ENCODE results near the gene ASB4.
"Not testable (repeated sequence)": the region's sequence is repeated elsewhere in the genome, so short reads cannot be mapped to it uniquely, and the experiment has no call there.

ASB4 gene

DNA sequence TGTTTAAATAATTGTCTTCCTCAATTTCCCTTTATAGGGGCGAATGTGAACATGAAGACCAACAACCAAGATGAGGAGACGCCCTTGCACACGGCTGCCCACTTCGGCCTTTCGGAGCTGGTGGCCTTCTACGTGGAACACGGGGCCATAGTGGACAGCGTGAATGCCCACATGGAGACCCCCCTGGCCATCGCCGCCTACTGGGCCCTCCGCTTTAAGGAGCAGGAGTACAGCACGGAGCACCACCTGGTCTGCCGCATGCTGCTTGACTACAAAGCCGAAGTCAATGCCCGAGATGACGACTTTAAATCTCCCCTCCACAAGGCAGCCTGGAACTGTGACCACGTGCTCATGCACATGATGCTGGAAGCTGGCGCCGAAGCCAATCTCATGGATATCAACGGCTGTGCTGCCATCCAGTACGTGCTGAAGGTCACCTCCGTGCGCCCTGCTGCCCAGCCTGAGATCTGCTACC lies 42.1 kb downstream of the ASB4 start:
- no peak for DNase-seq

DNA sequence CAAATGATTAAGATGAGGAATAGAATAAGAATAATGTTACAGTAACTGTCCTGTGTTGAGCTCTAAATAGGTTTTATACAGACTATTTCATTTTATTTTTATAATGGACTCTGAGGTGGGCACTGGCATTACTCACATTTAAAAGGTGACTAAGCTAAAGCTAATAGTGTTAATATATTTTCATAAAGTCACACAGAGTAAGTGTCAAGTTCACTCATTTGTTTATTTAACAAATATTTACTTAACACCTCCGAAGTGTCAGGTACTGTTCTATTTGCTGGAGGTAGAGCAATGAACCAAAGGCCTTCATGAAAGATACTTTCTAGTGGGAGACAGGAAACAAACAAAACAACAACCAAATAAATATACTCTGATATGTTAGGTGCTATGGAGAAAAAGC lies 44.0 kb downstream of the ASB4 start:
- DNase-seq, result peak; percentile 10

DNA sequence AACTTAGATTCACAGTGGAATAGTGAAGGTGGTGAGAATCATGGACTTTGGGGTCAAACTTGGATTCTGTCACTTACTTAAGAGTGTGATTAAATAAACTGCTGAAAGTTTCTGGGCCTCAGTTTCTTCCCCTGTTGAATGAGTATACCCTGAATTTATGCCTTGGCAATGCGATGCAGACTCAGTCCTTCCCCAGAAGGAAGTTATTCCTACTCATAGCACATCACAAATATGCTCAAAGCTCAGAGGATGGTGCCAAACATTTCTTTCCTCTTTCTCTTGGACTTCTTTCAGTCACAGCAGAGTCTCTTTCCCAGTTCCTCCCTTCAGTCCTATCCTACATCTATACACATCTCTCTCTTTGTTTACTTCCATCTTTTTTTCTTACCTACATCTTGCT lies 45.1 kb downstream of the ASB4 start:
- no peak for DNase-seq

DNA sequence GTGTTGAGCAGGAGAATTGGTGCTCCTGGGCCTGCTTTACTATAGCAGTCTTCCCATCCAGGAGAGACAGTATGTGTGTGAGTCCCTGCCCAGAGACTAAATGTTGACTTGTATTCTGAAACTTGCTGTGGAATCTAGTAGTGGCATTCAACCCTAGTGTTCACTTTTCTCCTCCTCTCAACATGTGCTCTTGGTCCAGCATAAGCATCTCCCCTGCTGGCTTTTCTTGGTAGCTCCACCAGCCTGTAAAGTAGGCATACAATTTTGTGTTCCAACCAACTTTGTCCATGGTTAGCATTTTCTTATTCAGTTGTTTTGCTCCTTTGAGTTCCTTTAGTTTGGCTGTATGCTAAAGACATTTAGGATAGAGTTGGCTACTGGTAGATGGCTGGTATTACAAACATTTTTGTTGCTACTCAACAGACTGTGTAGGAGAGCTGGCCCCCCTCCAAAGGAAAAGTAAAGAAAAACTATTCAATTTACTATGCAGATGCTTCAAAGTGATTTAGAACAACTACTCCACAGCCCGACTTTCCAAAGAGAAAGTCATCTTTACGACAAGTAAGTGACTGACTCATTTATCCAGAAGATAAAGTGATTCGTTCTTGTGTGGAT lies 46.0 kb downstream of the ASB4 start:
- DNase-seq, result no peak

DNA sequence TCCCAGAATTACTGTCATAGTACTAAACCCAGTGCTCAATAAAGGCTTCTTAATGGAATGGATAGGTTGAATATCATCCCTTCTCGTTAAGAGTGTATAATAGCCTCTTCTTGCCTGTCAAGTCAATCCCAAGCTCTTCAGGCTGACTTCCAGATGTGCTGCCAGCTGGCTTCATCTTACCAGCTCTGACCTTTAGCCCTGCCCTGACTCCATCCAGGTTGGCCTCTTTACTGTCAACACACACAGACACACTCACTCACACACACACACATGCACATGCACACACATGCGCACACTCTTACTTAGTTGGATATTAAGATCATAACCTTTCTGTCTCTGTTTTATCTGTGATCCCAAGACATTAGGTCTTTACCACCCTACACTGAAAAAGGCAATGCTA lies 49.1 kb downstream of the ASB4 start:
- DNase-seq, result no peak

DNA sequence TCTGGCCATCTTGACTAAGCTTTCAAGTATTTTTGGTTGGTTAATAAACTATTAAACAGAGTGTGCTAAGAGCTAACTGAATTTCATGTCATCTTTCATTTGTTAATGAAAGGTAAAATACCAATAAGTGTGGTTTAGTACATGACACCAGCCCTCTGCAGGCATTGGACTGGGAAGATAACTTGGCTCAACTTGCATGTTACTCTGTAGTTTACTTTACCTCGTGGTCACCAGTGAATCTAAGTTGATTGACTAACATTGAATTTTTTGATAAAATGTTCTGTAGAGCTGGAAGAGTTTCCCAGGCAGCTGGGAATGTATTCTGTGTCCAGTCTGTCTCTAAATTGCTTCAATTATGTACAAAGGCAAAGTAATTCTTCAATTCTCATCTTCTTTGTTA lies 49.9 kb downstream of the ASB4 start:
- no peak for DNase-seq

DNA sequence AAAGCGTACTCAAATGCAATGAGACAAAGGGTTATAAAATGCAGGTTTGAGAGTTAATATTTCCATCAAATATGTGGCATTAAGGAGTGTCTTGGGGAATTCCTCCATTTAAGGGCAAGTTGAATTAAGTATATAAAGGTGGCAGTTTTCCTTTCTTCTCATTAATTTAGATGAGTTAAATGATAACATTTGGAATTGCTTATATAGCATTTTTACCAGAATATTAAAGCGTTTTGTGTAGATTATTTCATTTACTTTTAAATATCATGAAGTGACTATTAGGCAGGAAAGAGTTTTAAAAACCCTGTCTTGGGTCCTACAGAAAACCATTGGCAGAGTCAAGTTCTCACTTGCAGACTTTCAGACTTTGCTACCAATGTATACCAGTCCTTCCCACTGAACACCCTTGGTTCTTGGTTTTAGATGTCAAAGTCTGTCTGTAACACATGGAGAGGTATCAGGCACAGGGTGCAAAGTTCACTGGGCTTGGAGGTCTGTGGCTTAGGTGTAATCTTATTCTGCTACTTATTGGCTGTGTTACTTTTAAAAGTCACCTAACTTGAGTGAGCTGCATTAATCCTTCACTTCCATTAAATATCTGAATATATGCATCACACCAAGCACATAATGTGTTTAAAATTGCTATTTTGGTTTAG lies 51.0 kb downstream of the ASB4 start:
- no peak for DNase-seq

DNA sequence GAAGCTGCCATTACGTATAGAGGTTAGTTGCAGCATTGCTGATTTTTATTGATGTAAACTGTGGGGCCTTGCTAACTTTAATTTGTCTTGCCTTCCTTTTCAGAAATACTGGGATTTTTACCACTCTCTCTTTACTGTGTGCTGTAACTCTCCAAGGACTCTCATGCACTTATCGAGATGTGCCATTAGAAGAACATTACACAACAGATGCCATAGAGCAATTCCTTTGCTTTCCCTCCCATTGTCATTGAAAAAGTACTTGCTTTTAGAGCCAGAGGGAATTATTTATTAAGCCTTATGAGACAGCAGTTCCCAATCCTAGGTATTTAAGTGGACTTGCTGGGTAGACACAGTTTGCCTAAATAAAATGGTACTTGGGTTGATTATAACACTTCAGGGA lies 51.7 kb downstream of the ASB4 start:
- no peak for DNase-seq

DNA sequence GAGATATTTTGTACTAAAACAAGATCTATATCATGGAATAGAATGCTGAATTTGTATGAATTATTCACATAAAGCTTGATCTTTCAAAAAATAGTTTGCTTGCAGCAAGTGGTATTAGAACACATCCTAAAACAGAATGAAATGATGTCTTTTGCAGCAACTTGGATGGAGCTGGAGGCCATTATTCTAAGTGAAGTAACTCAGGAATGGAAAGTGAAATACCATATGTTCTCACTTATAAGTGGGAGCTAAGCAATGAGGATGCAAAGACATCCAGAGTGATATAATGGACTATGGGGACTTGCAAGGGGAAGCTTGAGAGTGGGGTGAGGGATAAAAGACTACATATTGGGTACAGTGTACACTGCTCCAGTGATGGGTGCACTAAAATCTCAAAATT lies 53.7 kb downstream of the ASB4 start:
- no peak for DNase-seq

DNA sequence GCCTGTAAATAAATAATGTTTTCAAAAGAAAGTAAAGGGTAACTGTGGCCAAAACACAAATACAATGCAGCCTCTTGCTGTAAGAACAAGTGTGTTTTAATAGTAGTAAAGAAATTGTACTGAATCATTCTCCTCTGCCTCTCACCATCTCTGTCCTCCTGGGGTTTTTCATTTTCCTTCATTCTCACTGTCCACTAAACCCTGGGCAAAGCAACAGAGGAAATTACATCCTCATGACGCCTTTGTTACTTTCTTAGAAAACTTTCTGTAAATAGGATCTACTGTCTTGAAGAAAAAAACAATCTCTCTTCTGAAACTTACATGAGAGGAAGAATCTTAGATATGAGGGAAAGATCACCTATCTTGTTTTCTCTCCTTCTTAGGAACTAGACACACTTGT lies 54.6 kb downstream of the ASB4 start:
- no peak for DNase-seq

DNA sequence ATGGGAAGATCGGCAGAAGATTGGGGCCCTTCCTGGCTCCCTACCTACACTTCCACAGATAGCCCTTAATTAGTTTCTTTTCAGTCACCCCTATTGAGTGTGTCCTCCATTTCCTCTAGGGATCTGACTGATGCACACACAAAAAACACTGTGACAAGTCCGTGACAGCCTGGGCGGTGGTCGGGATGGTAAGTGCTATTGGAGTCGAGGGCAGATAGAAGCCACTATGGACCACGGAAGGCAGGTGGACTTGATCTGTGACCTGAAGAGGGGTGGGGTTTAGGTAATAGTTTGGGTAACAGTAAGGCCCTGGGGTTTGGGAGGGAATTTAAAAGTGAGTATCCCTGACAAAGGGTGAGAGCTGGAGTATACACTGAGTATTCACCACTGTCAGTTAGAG lies 57.6 kb downstream of the ASB4 start:
- no peak for DNase-seq

DNA sequence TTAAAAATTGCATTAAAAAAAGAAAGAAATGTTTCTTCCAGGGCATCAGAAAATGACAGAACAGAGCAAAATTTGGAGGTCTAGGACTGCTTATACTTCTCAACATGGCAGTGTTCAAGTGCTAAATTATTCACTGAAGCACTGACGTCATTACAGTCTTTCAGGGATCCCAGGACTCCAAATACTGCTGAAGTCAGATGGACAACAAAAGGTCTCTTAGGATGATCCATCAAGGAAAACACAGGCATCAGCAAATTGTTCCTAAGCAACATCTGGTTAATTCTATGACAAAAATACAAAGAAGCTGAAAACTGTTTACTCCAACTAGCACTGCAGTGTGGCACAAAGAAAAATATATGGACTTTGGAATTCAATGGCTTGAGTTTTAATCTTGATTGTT lies 58.4 kb downstream of the ASB4 start:
- no peak for DNase-seq

DNA sequence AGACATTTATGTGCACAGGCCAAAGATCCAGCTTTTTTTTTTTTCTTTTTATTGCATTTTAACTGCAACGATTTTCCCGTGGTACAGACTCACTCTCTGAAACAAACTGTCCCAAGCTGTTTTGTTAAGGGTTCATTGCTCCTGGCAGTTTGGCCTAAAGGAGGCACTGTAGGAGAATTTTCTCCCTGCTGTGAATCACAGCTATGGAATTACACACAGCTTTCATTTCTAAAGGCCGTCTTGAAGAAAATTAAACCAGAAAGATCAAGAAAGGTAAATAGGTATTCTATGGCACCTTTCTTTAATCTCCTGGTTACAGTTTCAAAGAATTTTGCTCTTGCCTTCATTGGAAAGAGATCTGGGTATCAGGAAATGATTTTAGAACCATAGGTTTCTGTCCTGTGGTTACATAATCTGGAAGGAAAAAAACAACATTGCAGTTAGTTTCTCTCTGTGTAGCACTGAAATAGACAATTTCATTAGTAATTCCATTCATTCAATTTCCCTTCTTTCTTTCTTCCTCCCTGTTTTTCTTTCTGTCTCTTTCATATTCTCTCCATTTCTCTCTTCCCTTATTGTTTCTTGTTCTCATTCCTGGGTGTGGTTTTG lies 59.4 kb downstream of the ASB4 start:
- DNase-seq, result peak; percentile 7

DNA sequence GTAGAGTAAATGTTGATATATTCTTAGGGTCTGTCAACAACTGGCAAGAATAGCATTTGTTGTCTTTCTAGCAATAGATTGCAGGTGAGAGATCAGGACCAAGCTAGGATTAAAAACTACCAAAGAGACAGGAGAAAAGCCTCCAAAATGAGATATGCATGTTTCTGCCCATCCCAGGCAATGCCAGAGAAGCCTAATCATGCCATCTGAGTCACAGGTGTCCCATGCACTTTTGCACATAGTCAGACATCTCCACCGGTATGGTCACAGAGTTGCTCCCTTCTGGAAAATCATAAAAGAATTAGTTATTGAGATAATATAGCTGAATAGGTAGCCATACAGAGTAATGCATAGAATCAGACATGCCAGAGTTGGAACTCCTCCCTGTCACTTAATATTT lies 59.9 kb downstream of the ASB4 start:
- DNase-seq, result no peak

DNA sequence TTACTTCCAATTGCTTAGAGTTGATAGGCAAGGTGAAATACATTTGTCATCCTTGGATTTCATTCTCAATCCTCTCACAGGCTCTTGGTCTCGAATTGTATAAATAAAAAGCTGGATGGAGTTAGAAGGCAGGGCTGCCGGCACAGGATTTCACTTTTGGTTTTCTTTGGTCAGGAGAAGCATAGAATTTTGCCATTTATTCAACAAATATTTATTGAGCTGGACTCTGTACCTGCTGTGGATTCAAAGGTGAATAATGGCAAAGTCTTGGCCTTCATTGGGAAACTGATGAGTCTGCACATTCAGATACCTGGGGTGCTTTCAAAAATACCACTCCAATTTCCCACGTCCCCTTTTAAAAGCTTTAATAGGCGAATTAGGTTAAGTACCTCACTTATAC lies 60.9 kb downstream of the ASB4 start:
- DNase-seq, result no peak

DNA sequence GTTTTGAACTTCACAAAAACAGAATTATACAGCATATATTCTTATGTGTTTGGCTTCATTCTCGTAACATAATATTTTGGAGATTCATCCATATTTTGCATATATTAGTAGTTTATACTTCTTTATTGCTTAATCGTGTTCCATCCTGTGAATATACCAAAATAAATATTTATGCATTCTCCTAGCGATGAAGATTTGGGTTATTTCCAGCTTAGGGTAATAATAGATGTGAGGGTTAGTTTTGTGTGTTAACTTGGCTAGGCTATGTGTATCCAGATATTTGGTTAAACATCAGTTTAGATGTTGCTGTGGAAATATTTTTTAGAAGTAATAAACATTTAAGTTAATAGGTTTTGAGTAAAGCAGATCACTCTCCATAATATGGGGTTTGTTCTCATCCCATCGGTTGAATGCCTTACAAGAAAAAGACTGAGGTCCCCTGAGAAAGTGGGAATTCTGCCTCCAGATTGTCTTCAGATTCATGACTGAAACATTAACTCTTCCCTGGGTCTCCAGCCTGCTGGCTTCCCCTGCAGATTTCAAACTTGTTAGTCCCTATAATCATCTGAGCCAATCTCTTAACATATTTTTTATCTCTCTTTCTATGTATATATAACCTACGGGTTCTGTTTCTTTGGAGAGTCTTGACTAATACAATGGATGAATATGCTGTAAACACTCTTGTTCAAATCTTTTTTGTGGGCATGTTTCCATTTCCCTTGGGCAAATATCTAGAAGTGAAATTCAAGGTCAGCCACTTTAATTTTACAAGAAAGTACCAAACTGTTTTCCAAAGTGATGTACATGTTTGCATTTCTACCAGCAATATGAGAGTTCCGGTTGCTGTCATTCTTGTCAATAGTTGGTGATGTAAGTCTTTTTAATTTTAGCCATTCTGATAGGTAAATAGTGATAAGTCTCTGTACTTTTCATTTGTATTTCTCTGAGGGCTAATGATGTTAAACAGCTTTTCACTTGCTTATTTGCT lies 61.9 kb downstream of the ASB4 start:
- DNase-seq, result no peak

DNA sequence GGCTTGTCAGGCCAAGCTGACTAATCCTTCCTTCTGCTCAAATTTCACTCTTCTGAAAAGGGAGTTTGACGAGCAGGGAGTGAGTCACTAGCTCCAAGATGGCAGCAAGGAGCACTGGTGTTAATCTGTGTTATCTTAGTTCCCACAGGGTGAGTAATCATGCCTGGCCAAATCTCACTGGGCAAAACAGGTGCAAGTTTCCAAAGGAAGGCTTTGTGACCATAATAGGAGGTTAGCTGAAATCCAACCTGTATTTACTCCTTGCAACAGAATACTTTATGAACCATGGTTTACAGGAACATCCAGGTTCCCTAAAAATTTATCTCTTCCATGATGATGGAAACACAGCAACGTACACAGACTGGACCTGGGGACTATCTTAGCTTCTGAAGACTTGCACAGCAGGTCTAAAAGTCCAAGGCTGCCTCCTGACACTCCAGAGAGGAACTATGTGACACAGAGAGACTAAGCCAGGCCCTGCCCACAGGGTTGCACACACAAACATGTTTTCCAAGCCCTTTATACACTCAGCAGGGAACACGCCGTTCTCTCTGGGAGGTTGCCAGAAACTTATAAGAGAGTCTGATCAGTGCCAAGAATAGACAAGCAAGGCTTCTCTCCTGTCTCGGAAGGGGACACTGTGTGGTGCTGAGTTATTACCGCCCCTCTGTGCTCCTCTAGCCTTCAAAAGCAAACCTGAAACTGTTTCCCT lies 64.2 kb downstream of the ASB4 start:
- peak; percentile 68 for DNase-seq

DNA sequence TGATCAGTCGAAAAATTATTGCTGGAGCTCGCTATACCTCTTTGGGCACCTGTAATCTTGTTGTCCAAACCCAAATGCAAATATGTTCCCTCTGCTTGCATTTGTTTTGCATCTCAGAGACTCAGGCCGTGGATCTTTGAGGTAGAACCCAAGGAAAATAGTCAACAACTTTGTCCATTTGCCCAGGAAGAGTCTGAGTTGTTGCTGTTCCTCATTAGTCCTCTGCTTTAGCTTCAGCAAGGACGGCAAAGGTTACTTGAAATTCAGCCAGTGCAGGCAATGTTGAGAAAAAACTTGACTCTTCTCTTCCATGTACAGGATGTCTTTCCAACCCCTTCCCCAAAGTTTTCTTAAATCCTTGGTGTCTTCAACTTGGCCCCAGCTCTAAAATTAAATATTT lies 64.8 kb downstream of the ASB4 start:
- DNase-seq, result no peak

DNA sequence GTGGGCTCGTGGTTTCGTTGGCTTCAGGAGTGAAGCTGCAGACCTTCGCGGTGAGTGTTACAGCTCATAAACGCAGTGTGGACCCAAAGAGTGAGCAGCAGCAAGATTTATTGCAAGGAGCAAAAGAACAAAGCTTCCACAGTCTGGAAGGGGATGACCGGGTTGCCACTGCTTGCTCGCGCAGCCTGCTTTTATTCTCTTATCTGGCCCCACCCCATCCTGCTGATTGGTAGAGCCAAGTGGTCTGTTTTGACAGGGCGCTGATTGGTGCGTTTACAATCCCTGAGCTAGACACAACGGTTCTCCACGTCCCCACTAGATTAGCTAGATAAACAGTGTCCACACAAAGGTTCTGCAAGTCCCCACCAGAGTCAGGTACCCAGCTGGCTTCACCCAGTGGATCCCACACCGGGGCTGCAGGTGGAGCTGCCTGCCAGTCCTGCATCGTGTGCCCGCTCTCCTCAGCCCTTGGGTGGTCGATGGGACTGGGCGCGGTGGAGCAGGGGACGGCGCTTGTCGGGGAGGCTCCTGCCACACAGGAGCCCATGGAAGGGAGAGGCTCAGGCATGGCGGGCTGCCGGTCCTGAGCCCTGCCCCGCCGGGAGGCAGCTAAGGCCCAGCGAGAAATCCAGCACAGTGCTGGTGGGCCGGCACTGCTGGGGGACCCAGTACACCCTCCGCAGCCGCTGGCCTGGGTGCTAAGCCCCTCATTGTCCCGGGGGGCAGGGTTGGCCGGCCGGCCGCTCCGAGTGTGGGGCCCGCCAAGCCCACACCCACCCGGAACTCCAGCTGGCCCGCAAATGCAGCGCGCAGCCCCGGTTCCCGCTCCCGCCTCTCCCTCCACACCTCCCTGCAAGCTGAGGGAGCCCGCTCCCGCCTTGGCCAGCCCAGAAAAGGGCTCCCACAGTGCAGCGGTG lies 66.5 kb downstream of the ASB4 start:
- not testable (repeated sequence) for DNase-seq

DNA sequence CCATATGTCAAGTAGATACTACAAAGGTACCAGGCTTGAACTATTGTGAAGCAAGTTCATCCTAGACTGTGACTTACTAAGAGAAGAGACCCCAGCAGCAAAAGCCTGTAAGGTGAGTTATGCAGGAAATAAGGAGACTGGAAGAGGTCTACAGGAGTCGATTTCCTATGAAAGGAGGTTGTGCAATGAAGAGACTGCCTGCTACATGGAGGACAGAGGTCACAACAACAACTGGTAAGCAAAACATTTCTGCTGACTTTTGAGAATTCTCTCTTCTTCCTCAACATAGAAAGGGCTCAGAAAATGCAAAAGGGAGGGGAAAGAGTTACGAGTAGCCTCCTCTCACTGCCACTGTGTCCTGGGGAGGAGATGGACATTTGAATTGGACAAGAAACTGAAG lies 68.2 kb downstream of the ASB4 start:
- no peak for DNase-seq

DNA sequence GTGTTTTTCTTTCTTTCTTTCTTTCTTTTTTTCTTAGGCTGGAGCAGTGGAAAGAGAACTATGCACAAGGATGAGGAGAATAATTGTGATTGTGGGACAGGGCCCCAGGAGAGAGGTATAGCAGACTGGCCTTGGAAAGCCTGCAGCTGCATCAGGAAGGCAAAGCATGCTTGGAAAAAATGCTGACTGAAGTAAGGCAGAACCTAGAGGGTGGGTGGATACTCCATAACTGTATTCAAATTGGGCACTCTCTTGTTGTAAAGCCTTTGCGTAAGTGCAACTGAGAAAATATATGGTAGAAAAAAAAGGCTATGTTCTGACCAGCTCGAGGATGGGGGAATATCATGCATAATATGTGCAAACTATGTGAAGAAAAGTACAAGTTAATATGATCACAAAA lies 71.0 kb downstream of the ASB4 start:
- DNase-seq, result no peak

DNA sequence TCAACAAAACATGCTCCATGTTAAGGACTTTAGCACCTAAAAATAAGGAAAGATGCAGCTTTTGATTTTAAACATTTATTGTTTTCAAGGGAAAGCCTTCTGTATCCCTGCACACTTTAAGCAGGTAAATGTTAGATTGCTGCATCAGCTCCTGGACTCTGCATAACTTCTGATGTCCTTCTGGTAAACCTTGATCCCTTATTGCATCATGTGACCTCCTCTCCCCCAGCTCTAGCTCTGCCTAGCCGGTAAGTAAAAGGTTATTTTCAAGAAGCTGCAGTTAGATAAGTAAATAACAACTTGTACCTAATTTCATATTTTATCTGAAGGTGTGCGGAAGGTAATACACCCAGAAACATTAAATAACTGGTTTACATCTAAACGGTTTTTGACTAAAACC lies 73.1 kb downstream of the ASB4 start:
- no peak for DNase-seq

Measured in NCI-H2029 (cell line).